ENCODE results near the gene B3GALT5.
"Not testable (repeated sequence)": the region's sequence is repeated elsewhere in the genome, so short reads cannot be mapped to it uniquely, and the experiment has no call there.

The B3GALT5 gene

DNA sequence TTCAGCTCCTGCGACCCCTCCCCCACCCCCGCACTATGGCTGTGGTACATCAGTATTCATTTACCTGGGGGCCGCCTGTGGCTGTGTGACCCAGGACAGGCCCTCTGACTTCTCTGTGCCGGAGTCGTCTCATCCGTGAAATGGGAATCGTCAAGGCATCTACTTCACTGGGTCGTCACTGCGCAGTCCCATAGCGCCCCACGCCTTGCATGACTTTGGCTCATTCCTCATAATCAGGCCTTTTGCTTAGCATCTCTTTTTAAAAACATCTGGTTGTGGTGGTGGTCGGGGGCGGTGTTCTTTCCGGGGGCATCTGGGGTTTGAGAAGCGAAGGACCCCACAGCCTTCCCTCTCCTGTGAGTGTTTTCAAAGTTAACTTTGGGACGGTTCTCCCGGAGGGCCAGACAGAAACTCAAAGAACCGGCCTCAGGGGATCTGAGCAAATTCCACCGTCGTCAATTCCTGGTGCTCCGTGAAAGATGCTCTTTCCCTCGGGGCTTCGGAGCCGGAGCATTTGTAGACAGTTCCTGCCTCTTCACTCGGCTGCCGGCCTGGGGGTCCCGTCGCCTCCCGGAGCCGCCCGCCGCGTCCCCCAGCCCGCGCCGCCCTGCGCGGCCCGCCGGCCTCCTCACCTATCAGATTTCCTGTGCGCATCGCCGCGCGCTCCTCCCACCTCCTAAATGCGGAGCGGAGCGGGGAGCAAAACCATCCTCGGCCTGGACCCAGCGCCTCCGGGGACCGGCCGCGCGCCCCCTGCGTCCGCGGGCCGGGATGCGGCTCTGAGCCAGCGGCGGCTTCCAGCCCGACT, at the start of gene B3GALT5:
TSS of gene B3GALT5 (plus strand) at position 708 of the 808 bp plus-strand sequence. CDS start 47,620 bp downstream, outside the sequence.
- no peak for DNase-seq
- Mint-ChIP-seq H3K4me1 (ENCODE audit: low read depth) (peaks cover 9% of the 10 kb centered on the region), H3K27me3 (peaks cover 47% of the 10 kb centered on the region), H3K9me3 (no peaks in the 10 kb centered on the region), H3K36me3 (ENCODE audit: low read depth) (no peaks in the 10 kb centered on the region), H3K4me3 (no peak within 1 kb of the TSS), H3K27ac (no peak within 1 kb of the TSS)

DNA sequence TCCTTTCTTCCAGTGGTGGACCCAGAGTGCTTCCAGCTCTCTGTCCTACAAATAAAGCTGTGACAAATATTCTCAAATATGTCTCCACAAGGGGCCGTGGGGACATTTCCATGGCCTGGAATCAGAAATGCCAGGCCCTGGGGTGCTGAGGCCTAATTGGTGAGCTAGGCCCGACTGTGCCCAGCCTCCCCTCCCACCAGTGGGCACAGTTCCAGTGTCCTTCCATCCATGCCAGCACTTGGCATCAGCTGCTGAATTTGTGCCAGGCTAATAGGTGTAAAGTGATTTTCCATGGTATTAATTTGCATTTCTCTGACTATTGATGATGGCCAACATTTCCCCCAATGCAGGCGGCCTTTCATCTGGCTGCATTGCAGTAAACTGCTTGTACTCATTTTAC, 48.5 kb upstream of the B3GALT5 start:
- no peak overlapping the region for H3K4me3 Mint-ChIP-seq
- H3K4me1 Mint-ChIP-seq (ENCODE audit: low read depth), result no peaks in the 10 kb centered on the region
- no peaks in the 10 kb centered on the region for H3K36me3 Mint-ChIP-seq (ENCODE audit: low read depth)
- H3K27ac Mint-ChIP-seq, result no peak overlapping the region
- no peak for DNase-seq
- peaks cover 2% of the 10 kb centered on the region for H3K27me3 Mint-ChIP-seq
- no peaks in the 10 kb centered on the region for H3K9me3 Mint-ChIP-seq

GRCh38 chr21:39567180-39567972, 45.4 kb upstream of the B3GALT5 start:
- H3K36me3 Mint-ChIP-seq (ENCODE audit: low read depth), result no peaks in the 10 kb centered on the region
- peaks cover 3% of the 10 kb centered on the region for H3K27me3 Mint-ChIP-seq
- H3K4me3 Mint-ChIP-seq, result no peak overlapping the region
- DNase-seq, result no peak
- no peaks in the 10 kb centered on the region for H3K9me3 Mint-ChIP-seq
- no peak overlapping the region for H3K27ac Mint-ChIP-seq
- no peaks in the 10 kb centered on the region for H3K4me1 Mint-ChIP-seq (ENCODE audit: low read depth)

- Mint-ChIP-seq H3K27me3 (peaks cover 11% of the 10 kb centered on the region), H3K4me1 (ENCODE audit: low read depth) (no peaks in the 10 kb centered on the region), H3K27ac (no peak overlapping the region), H3K4me3 (no peak overlapping the region), H3K9me3 (no peaks in the 10 kb centered on the region), H3K36me3 (ENCODE audit: low read depth) (no peaks in the 10 kb centered on the region)
- no peak for DNase-seq
Measured at GRCh38 chr21:39568361-39568760, 44.4 kb upstream of the B3GALT5 start.

- DNase-seq, result no peak
- no peaks in the 10 kb centered on the region for H3K36me3 Mint-ChIP-seq (ENCODE audit: low read depth)
Measured at GRCh38 chr21:39575775-39576174, 37.0 kb upstream of the B3GALT5 start.

GRCh38 chr21:39576518-39577128, 36.1 kb upstream of the B3GALT5 start:
- Mint-ChIP-seq H3K4me3 (no peak overlapping the region), H3K27ac (no peak overlapping the region), H3K4me1 (ENCODE audit: low read depth) (no peaks in the 10 kb centered on the region), H3K9me3 (no peaks in the 10 kb centered on the region), H3K27me3 (peaks cover 29% of the 10 kb centered on the region), H3K36me3 (ENCODE audit: low read depth) (no peaks in the 10 kb centered on the region)
- no peak for DNase-seq

More at GRCh38 chr21:39575775-39576174, 37.0 kb upstream of the B3GALT5 start:
- H3K27me3 Mint-ChIP-seq, result peaks cover 29% of the 10 kb centered on the region
- H3K27ac Mint-ChIP-seq, result no peak overlapping the region
- H3K9me3 Mint-ChIP-seq, result no peaks in the 10 kb centered on the region
- no peak overlapping the region for H3K4me3 Mint-ChIP-seq
- no peaks in the 10 kb centered on the region for H3K4me1 Mint-ChIP-seq (ENCODE audit: low read depth)

GRCh38 chr21:39579734-39580332, 32.9 kb upstream of the B3GALT5 start:
- Mint-ChIP-seq H3K9me3 (no peaks in the 10 kb centered on the region), H3K27me3 (peaks cover 9% of the 10 kb centered on the region), H3K27ac (no peak overlapping the region), H3K4me1 (ENCODE audit: low read depth) (no peaks in the 10 kb centered on the region), H3K36me3 (ENCODE audit: low read depth) (no peaks in the 10 kb centered on the region), H3K4me3 (no peak overlapping the region)
- no peak for DNase-seq

- Mint-ChIP-seq H3K27me3 (peaks cover 12% of the 10 kb centered on the region), H3K36me3 (ENCODE audit: low read depth) (no peaks in the 10 kb centered on the region), H3K4me3 (no peak overlapping the region), H3K27ac (no peak overlapping the region), H3K4me1 (ENCODE audit: low read depth) (no peaks in the 10 kb centered on the region), H3K9me3 (no peaks in the 10 kb centered on the region)
- no peak for DNase-seq
Measured at GRCh38 chr21:39580744-39581143, 32.0 kb upstream of the B3GALT5 start.

GRCh38 chr21:39581414-39581813, 31.3 kb upstream of the B3GALT5 start:
- Mint-ChIP-seq H3K27ac (no peak overlapping the region), H3K27me3 (peaks cover 14% of the 10 kb centered on the region), H3K36me3 (ENCODE audit: low read depth) (no peaks in the 10 kb centered on the region), H3K4me3 (no peak overlapping the region), H3K9me3 (no peaks in the 10 kb centered on the region), H3K4me1 (ENCODE audit: low read depth) (no peaks in the 10 kb centered on the region)
- DNase-seq, result no peak

DNA sequence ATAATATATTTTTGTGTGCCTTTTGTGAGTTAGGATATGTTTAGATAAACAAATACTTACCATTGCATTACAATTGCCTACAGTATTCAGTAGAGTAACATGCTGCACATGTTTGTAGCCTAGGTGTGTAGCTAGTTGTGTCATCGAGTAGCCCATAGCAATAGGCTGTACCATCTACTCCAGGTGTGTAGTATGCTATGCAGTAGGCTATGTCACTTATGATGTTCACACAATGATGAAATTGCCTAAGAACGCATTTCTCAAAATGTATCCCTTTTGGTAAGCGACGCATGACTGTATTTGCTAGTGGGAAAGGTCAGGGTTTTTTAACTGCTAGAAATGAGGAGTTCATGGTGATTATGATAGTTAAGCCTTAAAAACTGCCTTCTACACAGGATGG, 30.0 kb upstream of the B3GALT5 start:
- DNase-seq, result no peak
- Mint-ChIP-seq H3K4me1 (ENCODE audit: low read depth) (no peaks in the 10 kb centered on the region), H3K27me3 (peaks cover 11% of the 10 kb centered on the region), H3K27ac (no peak overlapping the region), H3K9me3 (no peaks in the 10 kb centered on the region), H3K36me3 (ENCODE audit: low read depth) (no peaks in the 10 kb centered on the region), H3K4me3 (no peak overlapping the region)

GRCh38 chr21:39583586-39583985, 29.2 kb upstream of the B3GALT5 start:
- H3K4me3 Mint-ChIP-seq; H3K36me3 Mint-ChIP-seq (ENCODE audit: low read depth); H3K4me1 Mint-ChIP-seq (ENCODE audit: low read depth); DNase-seq; H3K9me3 Mint-ChIP-seq; H3K27ac Mint-ChIP-seq: not testable (repeated sequence)
- H3K27me3 Mint-ChIP-seq, result peaks cover 11% of the 10 kb centered on the region

DNA sequence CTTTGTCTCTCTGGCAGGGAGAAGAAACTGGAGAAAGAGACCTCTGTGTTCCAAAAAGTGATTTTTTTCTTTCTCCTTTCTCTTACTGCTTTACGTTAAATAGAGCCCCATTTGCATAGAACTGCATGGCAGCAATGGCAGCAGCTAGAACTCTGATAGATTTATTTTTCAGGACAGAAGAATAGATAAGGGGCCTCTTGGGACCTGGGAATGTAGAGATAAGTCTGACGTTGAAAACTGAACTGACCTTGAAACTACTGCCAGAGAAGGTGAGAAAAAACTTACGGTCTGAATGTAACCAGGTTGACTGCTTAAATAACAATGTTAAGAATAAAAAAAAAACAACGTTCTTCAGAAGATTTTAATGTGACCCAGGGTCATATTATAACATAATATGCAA, 25.4 kb upstream of the B3GALT5 start:
- Mint-ChIP-seq H3K27ac (no peak overlapping the region), H3K9me3 (no peaks in the 10 kb centered on the region), H3K4me3 (no peak overlapping the region), H3K4me1 (ENCODE audit: low read depth) (no peaks in the 10 kb centered on the region), H3K27me3 (peaks cover 15% of the 10 kb centered on the region), H3K36me3 (ENCODE audit: low read depth) (no peaks in the 10 kb centered on the region)
- no peak for DNase-seq

- Mint-ChIP-seq H3K4me1 (ENCODE audit: low read depth) (no peaks in the 10 kb centered on the region), H3K36me3 (ENCODE audit: low read depth) (no peaks in the 10 kb centered on the region), H3K9me3 (no peaks in the 10 kb centered on the region), H3K27ac (no peak overlapping the region), H3K27me3 (peaks cover 15% of the 10 kb centered on the region), H3K4me3 (no peak overlapping the region)
- no peak for DNase-seq
Measured at GRCh38 chr21:39588884-39589283, 23.9 kb upstream of the B3GALT5 start.

DNA sequence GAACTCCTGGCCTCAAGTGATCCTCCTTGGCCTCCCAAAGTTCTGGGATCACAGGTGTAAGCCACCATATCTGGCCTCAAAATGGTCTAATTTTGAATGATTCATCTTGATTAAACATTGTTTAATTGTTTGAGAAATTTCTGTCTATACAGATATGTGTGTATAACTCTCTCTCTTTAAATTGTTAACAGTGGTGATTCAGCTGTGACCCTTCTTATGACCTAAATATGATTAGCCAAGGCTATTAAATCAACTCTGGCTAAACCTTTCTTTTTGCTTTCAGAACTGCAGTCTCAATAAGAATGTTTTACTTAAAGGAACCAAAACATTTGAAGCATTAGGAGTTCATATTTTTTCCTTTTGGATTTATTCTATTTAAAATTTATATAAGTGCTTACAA, 19.2 kb upstream of the B3GALT5 start:
- no peak for DNase-seq
- Mint-ChIP-seq H3K4me3 (no peak overlapping the region), H3K4me1 (ENCODE audit: low read depth) (no peaks in the 10 kb centered on the region), H3K9me3 (no peaks in the 10 kb centered on the region), H3K36me3 (ENCODE audit: low read depth) (no peaks in the 10 kb centered on the region), H3K27me3 (peaks cover 4% of the 10 kb centered on the region), H3K27ac (no peak overlapping the region)

Data from activated T-cell treated with anti-CD3 and anti-CD28 coated beads, Interleukin-2, amount 50 U/mL, for 24 hours (primary cell).